K562 (cell line): Measurements from ENCODE around the gene PRDX2. TPM values are rescaled to one million over a fixed set of nuclear protein-coding genes. Genes with fewer than 3 reads are reported as not detected.

Source experiments
- CREB3L1 ChIP-seq: fragments of 450-650 bp; IDR thresholded peaks from 2 replicates; pipeline ENCODE4 v1.6.1; 2014; ENCODE audit warnings: low read depth, mild to moderate bottlenecking, moderate library complexity, borderline replicate concordance
- CTCF ChIP-seq, 3 experiments: IDR thresholded peaks in 2 of 3; conservative IDR thresholded peaks in 1 of 3; 2 replicates each; pipeline ENCODE4 v1.5.1; 2011 to 2012; ENCODE audit warnings: low read length in 3 of 3, mild to moderate bottlenecking in 3 of 3, control low read depth in 2 of 3, improper control_type of control experiment in 1 of 3, inconsistent platforms in 1 of 3, low read depth in 1 of 3, mixed read lengths in 1 of 3, moderate library complexity in 1 of 3; ENCODE audit not compliant: insufficient read depth in 2 of 3
- GMEB1 ChIP-seq: fragments of 250-450 bp; sonication (Bioruptor Pico); IDR thresholded peaks from 2 replicates; pipeline ENCODE4 v1.4.0; 2020; ENCODE audit warnings: mild to moderate bottlenecking
- MBD2 ChIP-seq: sonication (generic); IDR thresholded peaks from 2 replicates; pipeline ENCODE4 v1.6.1; 2016; ENCODE audit warnings: low read depth, borderline replicate concordance
- PHF8 ChIP-seq: fragments of 200-600 bp; sonication (generic); IDR thresholded peaks from 2 replicates; pipeline ENCODE4 v1.6.1; 2012; ENCODE audit warnings: mixed run types, mild to moderate bottlenecking, inconsistent platforms, low read length, moderate library complexity, borderline replicate concordance
- POLR2AphosphoS5 ChIP-seq: IDR thresholded peaks from 2 replicates; pipeline ENCODE4 v1.6.1; 2011; ENCODE audit warnings: mild to moderate bottlenecking, low read depth, low read length, moderate library complexity; ENCODE audit not compliant: control insufficient read depth, insufficient read depth
- PRDM10 ChIP-seq: fragments of 450-650 bp; IDR thresholded peaks from 2 replicates; pipeline ENCODE4 v1.6.1; 2018; ENCODE audit not compliant: partially characterized antibody
- ZMIZ1 ChIP-seq, 2 experiments: fragments of 150-350 bp in 1 of 2; IDR thresholded peaks; 2 replicates each; pipeline ENCODE4 v1.6.1; 2012 to 2016; ENCODE audit warnings: low read depth in 2 of 2, low read length in 2 of 2, mild to moderate bottlenecking in 1 of 2, moderate library complexity in 1 of 2
- ZNF41 ChIP-seq: fragments of 250-450 bp; sonication (Bioruptor Pico); conservative IDR thresholded peaks from 2 replicates; pipeline ENCODE4 v1.4.0; 2020; ENCODE audit warnings: mild to moderate bottlenecking
- polyA plus RNA-seq, 8 experiments: library from polyadenylated mRNA; depleted of rRNA in 4 of 8; stranded (reverse) in 5 of 8; unstranded in 3 of 8; fragments of >200 nt; fragmentation: Nextera tagmentation in 2 of 8; fragmentation: Illumina TruSeq in 1 of 8; extraction: Ambion mirVana in 2 of 8; extraction: Trizol in 1 of 8; gene quantifications; 2 replicates each; pipeline versions ENCODE4 v1.2.1 to v1.2.3, GENCODE V29; 2011 to 2014; ENCODE audit warnings: inconsistent platforms in 1 of 8, missing spikeins in 1 of 8
- total RNA-seq, 7 experiments: library from RNA; depleted of rRNA in 6 of 7; stranded (reverse); fragments of >200 nt in 6 of 7; fragmentation: Illumina TruSeq in 2 of 7; extraction: Trizol in 2 of 7; gene quantifications; 2 replicates each; pipeline versions ENCODE4 v1.2.1 to v1.2.3, GENCODE V29; 2011 to 2021; ENCODE audit warnings: low replicate concordance in 1 of 7

The PRDX2 gene
- total and polyA plus RNA-seq, 9 of the 15 experiments (the other 6 are each of a cell fraction or from before 2014, with no cell fraction given): 206 to 1,183 (median 415) TPM

GRCh38 chr19:12838182-12838885 lies 36.7 kb upstream of the PRDX2 start, which contains the start of gene MAST1 (continued):
- TF ChIP-seq ZMIZ1 (IDR thresholded peaks at IDR 0.05; ENCODE audit: low read depth in 2 of 2, low read length in 2 of 2) (no peak), ZNF41 (CRISPR knock-in tag) (no peak), MBD2 (no peak), PHF8 (peak; percentile 39; the same call in 1 of the 2 replicates), PRDM10 (peak; percentile 80), GMEB1 (CRISPR knock-in tag) (0 out of 2 replicates have a peak, but pooled peaks have one; percentile 23), CREB3L1 (peak; percentile 18; the same call in 1 of the 2 replicates), POLR2AphosphoS5 (no peak), CTCF (IDR thresholded peaks at IDR 0.05 in 2 of 3, conservative IDR thresholded peaks at IDR 0.05 in 1 of 3; ENCODE audit: insufficient read depth in 2 of 3, low read depth in 1 of 3, low read length in 3 of 3) (peak; percentile 30 to 77 (median 66); a peak in 5 of 6 replicates)
